Measurements from ENCODE around the gene RPTOR. TPM values are rescaled to one million over a fixed set of nuclear protein-coding genes. Genes with fewer than 3 reads are reported as not detected.
A peak's percentile ranks its signal among the peaks of the same experiment; 100 is the strongest.

Gene RPTOR
- total and polyA plus RNA-seq, 2 donors (not counting 3 experiments of a cell fraction or from before 2014, with no cell fraction given), result 10.7 to 41.8 TPM

- intact Hi-C loops (cut with micrococcal nuclease), result no loop called here
- H3K79me2 ChIP-seq (ENCODE audit: control insufficient read depth, insufficient read depth, low read length), result peaks cover 2% of the 10 kb centered on the region
- peak overlapping the region; percentile 86 for H3K9ac ChIP-seq (replicated peaks; ENCODE audit: extremely low read depth, insufficient read depth, low read length)
- dilution Hi-C loops (cut with MboI; ENCODE audit: extremely low pct_ligation_motif_present, low sequenced_read_pairs), result no loop called here
- no peaks in the 10 kb centered on the region for H3K36me3 ChIP-seq (ENCODE audit: control insufficient read depth in 2 of 2, extremely low read depth in 1 of 2, insufficient read depth in 2 of 2, low read length in 2 of 2)
- no peaks in the 10 kb centered on the region for H4K20me1 ChIP-seq (replicated peaks; ENCODE audit: control insufficient read depth, extremely low read depth, insufficient read depth, low read length)
- no TSS peak for BruUV-seq (replicated peaks)
- no peaks in the 10 kb centered on the region for H3K9me3 ChIP-seq (replicated peaks; ENCODE audit: control insufficient read depth, insufficient read depth, low read length)
- no peaks in the 10 kb centered on the region for H3K27me3 ChIP-seq (ENCODE audit: control insufficient read depth in 2 of 2, insufficient read depth in 2 of 2, low read length in 2 of 2)
- TF ChIP-seq POLR2A (IDR thresholded peaks at IDR 0.05; ENCODE audit: low read depth, low read length), result no peak
- TF ChIP-seq JUN (IDR thresholded peaks at IDR 0.05; ENCODE audit: borderline replicate concordance, insufficient read depth, insufficient read length, low read depth), result no peak
- TF ChIP-seq CTCF (IDR thresholded peaks at IDR 0.05; ENCODE audit: extremely low read depth in 1 of 2, insufficient read depth in 1 of 2, low read depth in 1 of 2, low read length in 2 of 2), result no peak
- TF ChIP-seq POLR2AphosphoS5 (IDR thresholded peaks at IDR 0.05; ENCODE audit: insufficient read depth, low read depth, low read length), result no peak
- no peak for TF ChIP-seq MYC (IDR thresholded peaks at IDR 0.05; ENCODE audit: low read depth, low read length)
- TF ChIP-seq GATA2 (IDR thresholded peaks at IDR 0.05; ENCODE audit: insufficient read depth, insufficient read length, low read depth, low read length), result no peak
- no peak for TF ChIP-seq EZH2 (IDR thresholded peaks at IDR 0.05; ENCODE audit: borderline replicate concordance, low read depth, low read length, severe bottlenecking)
- TF ChIP-seq MAX (IDR thresholded peaks at IDR 0.05; ENCODE audit: insufficient read depth, insufficient read length), result no peak
- no peak for TF ChIP-seq FOS (IDR thresholded peaks at IDR 0.05; ENCODE audit: borderline replicate concordance, insufficient read depth, low read length)
- peak overlapping the region in 1 of 3 experiments; percentile 13 for H3K4me3 ChIP-seq (replicated peaks in 1 of 3; ENCODE audit: insufficient read depth in 1 of 3, low read depth in 1 of 3, low read length in 3 of 3)
- H3K27ac ChIP-seq (ENCODE audit: insufficient read depth, low read depth, low read length), result peak overlapping the region; percentile 99
- CTCF ChIA-PET, result interaction anchor here (0.7 to 1.9 kb wide), 8 partner anchors 10 to 69 kb away, joined by 3 to 8 read pairs (median 3); no protein-coding TSS in a partner anchor
- H3K4me1 ChIP-seq (ENCODE audit: control insufficient read depth, extremely low read depth, insufficient read depth, low read length), result peaks cover 61% of the 10 kb centered on the region
- peak overlapping the region; percentile 85 for H3K4me2 ChIP-seq (ENCODE audit: insufficient read depth, low read length)
- no peak for FAIRE-seq
- no peaks in the 10 kb centered on the region for H3K9me1 ChIP-seq (replicated peaks; ENCODE audit: control insufficient read depth, extremely low read depth, insufficient read depth, low read length)
- POLR2A ChIA-PET, result interaction anchor here (0.6 kb wide), 1 partner anchor 28 kb away, joined by 3 read pairs; no protein-coding TSS in a partner anchor
- H2AFZ ChIP-seq (ENCODE audit: low read depth, low read length), result no peak overlapping the region
- DNase-seq (ENCODE audit: low read depth, low spot score), result peak; percentile 76
These were observed 245.6 kb downstream of the RPTOR start for GRCh38 chr17:80790021-80790765.

Data from endothelial cell of umbilical vein (primary cell).